ENCODE data around the gene SCAF4. TPM values are rescaled to one million over a fixed set of nuclear protein-coding genes. Genes with fewer than 3 reads are reported as not detected.
"Not testable (repeated sequence)": the region's sequence is repeated elsewhere in the genome, so short reads cannot be mapped to it uniquely, and the experiment has no call there.

SCAF4 gene
- total RNA-seq, 1 experiment from 2014 or later, result 2.1 TPM

DNA sequence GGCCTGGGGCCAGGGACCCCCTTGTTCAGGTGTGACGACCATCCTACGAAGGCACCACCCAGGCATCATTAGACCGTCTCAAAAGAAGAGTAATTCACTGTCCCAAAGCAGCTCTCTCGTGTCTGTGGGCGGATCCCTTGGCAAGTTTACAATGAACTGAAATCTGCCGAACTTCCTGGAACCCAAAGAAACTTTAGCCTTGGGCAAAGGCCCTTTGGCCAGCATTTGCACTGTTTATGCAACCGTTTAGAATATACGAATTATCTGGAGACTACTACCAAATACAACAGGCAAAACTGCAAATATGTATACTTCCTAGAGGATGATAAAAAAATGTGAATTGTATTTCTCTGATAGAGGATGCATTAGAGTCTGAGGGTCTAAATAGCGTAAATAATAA, 73.9 kb downstream of the SCAF4 start:
- no peak for DNase-seq (ENCODE audit: low spot score)
- in situ Hi-C loops (cut with HindIII; ENCODE audit: low sequenced_read_pairs), result no loop called here

DNA sequence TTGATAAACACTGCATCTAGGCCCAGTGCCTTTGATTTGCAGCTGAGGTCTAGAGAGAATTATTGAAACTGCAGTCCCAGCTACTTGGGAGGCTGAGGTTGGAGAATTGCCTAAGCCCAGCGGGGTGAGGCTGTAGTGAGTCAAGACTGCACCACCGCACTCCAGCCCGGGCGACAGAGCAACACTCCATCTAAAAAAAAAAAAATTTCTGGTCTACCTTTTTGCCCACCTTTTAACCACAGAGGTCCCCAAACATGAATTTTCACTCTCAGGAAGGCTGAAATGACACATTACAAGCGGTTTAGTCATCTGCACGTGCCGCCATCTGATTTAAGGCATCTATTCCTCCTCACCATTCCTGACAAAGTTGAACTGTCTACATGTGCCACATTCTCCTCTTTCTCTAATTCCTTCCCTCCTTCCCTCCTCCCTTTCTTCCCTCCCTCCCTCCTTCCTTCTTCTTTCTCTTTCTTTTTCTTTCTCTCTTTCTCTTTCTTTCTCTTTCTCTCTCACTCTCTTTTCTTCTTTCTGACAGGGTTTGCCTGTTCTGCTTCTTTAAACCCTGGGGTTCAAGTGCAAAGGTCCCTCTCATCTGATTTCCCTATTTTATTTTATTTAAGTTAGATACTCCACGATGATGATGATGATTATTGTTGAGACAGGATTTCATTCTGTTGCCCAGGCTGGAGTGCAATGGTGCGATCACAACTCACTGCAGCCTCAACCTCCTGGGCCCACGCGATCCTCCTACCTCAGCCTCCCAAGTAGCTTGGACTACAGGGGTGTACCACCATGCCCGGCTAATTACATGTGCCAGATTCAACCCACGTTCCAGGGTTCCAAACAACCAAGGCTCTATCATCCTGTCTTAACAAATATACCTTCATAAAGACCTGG, 75.5 kb downstream of the SCAF4 start:
- no peak for DNase-seq (ENCODE audit: low spot score)
- in situ Hi-C loops (cut with HindIII; ENCODE audit: low sequenced_read_pairs), result no loop called here

DNA sequence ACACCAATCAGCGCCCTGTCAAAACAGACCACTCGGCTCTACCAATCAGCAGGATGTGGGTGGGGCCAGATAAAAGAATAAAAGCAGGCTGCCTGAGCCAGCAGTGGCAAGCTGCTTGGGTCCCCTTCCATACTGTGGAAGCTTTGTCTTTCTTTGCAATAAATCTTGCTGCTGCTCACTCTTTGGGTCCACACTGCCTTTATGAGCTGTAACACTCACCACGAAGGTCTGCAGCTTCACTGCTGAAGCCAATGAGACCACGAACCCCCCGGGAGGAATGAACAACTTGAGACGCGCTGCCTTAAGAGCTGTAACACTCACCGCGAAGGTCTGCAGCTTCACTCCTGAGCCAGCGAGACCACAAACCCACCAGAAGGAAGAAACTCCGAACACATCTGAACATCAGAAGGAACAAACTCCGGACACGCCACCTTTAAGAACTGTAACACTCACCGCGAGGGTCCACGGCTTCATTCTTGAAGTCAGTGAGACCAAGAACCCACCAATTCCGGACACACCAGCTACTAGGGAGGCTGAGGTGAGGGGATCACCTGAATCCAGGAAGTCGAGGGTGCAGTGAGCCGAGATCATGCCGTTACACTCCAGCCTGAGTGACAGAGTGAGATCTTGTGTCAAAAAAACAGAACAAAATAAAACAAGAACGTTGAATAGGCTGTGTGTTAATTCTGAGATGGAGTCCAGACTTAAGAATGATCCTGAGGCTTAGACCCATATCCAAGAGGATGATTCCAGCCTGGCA, 76.9 kb downstream of the SCAF4 start:
- not testable (repeated sequence) for DNase-seq (ENCODE audit: low spot score)

DNA sequence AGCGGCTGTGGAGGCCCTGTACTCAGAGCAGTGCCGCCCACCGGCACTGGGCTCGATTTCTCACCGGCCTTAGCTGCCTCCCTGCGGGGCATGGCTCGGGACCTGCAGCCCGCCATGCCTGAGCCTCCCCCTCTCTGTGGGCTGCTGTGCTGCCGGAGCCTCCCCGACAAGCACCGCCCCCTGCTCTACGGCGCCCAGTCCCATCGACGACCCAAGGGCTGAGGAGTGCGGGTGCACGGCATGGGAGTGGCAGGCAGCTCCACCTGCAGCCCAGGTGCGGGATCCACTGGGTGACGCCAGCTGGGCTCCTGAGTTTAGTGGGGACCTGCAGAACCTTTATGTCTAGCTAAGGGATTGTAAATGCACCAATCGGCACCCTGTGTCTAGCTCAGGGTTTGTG, 77.6 kb downstream of the SCAF4 start:
- in situ Hi-C loops (cut with HindIII; ENCODE audit: low sequenced_read_pairs), result no loop called here
- DNase-seq (ENCODE audit: low spot score), result no peak

More for the DNA sequence above, 76.9 kb downstream of the SCAF4 start:
- in situ Hi-C loops (cut with HindIII; ENCODE audit: low sequenced_read_pairs), result not testable (repeated sequence)

DNA sequence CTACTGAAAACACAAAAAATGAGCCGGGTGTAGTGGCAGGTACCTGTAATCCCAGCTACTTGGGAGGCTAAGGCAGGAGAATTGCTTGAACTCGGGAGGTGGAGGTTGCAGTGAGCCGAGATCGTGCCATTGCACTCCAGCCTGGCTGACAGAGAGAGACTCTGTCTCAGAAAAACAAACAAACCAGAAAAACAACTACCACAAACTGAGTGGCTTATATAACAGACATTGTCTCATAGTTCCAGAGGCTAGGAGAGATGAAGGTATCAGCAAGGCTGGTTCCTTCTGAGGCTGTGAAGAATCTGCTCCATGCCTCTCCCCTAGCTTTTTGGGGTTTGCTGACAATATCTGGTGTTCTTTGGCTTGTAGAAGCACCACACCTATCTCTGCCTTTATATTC, 80.4 kb downstream of the SCAF4 start:
- in situ Hi-C loops (cut with HindIII; ENCODE audit: low sequenced_read_pairs); DNase-seq (ENCODE audit: low spot score): not testable (repeated sequence)

DNA sequence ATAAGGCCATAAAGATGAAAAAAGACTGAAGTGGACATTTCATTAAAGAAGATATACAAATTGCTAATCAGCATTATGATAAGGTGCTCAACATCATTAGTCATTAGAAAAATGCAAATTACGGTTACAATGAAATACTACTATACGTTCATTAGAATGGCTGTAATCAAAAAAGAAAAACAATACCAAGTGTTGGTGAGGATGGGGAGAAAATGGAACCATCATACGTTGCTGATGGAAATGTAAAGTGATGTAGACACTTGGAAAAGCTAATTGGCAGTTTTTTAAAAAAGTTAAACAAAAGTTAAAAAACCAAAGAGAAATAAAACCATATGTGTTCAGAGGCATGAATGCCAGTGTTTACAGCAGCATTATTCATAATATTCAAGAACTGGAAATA, 81.0 kb downstream of the SCAF4 start:
- no peak for DNase-seq (ENCODE audit: low spot score)
- in situ Hi-C loops (cut with HindIII; ENCODE audit: low sequenced_read_pairs), result no loop called here

DNA sequence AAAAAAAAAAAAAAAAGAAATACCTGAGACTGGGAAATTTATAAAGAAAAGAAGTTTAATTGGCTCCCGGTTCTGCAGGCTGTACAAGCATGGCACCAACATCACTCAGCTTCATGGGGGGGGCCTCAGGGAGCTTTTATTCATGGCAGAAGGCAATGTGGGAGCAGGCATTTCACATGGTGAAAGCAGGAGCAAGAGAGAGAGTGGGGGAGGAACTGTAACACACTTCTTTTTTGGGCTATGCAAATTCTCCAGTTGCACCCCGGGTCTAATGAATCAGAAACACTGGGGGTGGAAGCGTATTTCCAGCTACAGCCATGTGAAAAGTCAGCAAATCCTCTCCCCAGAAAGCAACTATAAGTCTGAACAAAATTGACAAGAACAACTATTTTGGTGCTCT, 84.3 kb downstream of the SCAF4 start:
- in situ Hi-C loops (cut with HindIII; ENCODE audit: low sequenced_read_pairs), result no loop called here
- no peak for DNase-seq (ENCODE audit: low spot score)

DNA sequence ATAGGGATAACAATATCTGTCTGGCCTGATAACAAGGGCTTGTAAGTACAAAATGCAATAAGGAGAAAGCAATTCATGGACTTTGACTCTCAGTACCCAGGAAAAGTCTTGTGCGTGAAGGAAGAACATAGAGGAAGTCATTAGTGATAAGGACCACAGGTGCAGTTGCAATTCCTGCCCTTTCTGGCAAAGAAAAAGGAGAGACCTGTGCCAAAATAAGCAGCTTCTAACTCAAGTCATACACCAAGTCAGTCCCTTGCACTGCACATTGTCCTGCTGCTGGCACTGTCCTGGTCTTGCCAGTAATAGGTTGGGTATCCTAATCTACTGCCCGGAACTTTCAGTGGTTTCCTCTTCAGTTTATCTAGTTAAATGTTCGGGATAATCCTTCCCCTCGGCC, 87.3 kb downstream of the SCAF4 start:
- in situ Hi-C loops (cut with HindIII; ENCODE audit: low sequenced_read_pairs), result no loop called here
- no peak for DNase-seq (ENCODE audit: low spot score)

DNA sequence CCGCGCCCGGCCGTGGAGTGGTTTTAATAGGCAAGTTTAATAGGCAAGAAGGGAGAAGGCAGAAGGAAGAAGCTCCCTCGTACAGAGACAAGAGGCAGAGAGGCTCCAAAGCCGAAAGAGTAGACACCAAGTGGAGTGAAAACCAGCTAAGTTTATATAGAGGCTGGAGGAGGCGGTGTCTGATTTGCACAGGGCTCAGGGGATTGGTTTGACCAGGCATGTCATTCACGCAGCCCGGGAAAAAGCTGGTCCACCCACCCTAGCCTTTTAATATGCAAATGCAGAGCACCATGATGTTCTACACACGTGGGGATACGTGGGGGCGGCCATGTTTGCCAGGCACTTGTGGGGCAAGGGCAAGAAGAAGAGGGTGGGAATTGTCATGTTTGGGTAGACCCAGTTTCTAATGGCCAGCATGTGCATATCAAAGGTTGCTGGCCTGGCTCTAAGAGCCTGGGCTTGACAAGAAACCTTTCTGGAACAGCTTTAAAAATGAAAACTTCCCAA, 90.4 kb downstream of the SCAF4 start:
- in situ Hi-C loops (cut with HindIII; ENCODE audit: low sequenced_read_pairs), result no loop called here
- no peak for DNase-seq (ENCODE audit: low spot score)

DNA sequence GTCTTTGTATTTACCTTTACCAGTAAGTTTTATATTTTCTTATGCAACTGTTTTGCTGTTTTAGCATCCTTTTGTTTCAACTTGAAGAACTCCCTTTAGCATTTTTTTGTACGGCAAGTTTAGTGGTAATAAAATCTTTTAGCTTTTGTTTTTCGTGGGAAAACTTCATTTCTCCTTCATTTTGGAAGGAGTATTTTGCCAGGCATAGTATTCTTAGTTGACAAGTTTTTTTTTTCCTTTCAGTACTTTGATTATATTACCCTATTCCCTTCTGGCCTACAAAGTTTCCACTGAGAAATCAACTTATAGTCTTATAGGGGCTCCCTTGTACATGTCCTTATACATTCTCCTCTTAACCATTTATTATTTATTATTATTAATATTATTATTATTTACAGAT, 95.0 kb downstream of the SCAF4 start:
- no peak for DNase-seq (ENCODE audit: low spot score)
- in situ Hi-C loops (cut with HindIII; ENCODE audit: low sequenced_read_pairs), result no loop called here

DNA sequence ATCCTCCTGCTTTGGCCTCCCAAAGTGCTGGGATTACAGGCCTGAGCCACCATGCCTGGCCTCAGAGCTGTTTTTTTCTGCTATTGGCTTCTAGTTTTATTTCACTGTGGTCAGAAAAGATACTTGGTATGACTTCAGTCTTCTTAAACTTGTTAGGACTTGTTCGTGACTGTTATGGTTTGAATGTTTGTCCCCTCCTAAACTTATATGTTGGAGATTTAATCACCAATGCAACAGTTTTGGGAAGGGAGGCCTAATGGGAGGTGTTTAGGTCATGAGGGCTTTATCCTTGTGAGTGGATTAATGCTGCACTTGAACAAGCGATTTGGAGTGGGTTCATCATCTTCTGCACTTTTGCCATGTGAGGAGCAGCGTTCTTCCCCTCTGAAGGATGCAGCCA, 96.9 kb downstream of the SCAF4 start:
- no peak for DNase-seq (ENCODE audit: low spot score)
- in situ Hi-C loops (cut with HindIII; ENCODE audit: low sequenced_read_pairs), result no loop called here

DNA sequence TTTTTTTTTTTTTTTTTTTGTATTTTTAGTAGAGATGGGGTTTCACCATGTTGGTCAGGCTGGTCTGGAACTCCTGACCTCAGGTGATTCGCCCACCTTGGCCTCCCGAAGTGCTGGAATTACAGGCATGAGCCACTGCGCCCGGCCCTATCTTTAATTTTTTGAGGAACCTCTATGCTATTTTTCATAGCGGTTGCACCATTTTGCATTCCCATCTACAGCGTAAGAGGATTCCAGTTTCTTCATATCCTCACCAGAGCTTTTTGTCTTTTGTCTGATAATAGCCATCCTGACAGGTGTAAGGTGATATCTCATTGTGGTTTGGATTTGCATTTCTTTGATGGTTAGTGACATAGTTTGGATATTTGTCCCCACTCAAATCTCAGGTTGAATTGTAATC, 100.0 kb downstream of the SCAF4 start:
- DNase-seq (ENCODE audit: low spot score); in situ Hi-C loops (cut with HindIII; ENCODE audit: low sequenced_read_pairs): not testable (repeated sequence)

DNA sequence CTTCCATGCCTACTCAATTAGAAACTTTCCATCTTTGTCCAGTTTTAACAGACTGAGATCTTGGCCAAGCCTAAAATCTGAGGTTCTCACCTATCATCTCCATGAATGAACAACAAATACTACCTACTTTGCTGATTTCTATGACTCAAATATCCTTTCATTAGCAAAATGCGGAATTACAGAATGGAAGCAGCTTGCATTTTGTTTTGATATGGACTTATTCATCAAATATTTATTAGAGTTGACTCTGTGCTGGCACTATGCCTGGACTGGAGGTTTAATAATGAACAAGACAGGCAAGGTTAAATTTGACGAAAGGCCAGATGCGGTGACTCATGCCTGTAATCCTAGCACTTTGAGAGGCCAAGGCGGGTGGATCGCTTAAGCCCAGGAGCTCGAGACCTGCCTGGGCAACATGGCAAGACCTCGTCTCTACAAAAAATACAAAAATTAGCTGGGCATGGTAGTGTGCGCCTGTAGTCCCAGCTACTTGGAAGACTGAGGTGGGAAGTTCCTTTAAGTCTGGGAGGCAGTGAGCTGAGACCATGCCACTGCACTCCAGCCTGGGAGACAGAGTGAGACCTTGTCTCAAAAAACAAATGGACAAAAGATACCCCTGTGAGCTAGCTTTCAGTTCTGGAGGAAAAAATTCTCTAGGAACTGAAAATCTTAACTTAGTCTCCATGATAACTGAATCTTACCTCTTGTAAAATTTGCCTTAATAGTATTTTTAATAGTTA, 101.8 kb downstream of the SCAF4 start:
- in situ Hi-C loops (cut with HindIII; ENCODE audit: low sequenced_read_pairs), result no loop called here
- DNase-seq (ENCODE audit: low spot score), result peak; percentile 24

DNA sequence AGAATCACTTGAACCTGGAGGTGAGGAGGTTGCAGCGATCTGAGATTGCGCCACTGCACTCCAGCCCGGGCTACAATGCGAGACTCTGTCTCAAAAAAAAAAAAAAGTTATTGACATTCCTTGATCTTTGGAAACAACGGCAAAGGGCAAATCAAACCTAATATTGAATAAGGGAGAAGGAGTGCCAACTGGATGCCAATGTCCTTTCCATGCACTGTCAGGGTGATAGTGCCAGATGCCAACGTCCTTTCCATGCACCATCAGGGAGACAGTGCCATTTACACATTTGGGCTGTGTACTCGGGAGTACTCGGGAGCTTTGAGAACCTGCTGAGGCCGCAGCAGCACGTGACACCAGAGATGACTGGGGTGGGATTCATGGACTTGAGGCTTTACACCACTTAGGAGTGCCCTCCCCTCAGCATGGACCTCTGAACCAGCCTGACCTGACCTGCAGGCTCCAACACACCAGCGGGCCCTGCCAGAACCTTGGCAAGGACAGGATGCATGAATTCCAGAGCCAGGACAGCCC, 106.9 kb downstream of the SCAF4 start:
- in situ Hi-C loops (cut with HindIII; ENCODE audit: low sequenced_read_pairs), result no loop called here
- DNase-seq (ENCODE audit: low spot score), result no peak

DNA sequence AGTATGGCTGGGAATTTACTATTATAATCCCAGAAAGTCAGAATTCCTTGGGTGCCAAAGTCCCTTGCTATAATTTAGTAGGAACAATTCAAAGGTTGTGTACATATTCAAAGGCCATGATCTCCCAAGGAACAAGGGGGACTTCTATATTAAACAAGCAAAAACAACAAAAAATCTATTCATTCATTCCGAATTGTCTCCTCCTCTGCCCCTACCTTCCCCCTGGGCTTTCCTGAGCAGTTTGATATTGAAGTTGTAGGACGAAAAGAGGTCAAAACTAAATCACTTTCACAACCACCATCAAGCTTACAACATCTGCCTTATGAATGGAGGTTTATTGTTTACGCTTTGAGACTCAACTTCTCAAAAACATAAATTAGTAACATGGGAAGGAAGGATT, 107.7 kb downstream of the SCAF4 start:
- DNase-seq (ENCODE audit: low spot score), result no peak
- in situ Hi-C loops (cut with HindIII; ENCODE audit: low sequenced_read_pairs), result no loop called here

DNA sequence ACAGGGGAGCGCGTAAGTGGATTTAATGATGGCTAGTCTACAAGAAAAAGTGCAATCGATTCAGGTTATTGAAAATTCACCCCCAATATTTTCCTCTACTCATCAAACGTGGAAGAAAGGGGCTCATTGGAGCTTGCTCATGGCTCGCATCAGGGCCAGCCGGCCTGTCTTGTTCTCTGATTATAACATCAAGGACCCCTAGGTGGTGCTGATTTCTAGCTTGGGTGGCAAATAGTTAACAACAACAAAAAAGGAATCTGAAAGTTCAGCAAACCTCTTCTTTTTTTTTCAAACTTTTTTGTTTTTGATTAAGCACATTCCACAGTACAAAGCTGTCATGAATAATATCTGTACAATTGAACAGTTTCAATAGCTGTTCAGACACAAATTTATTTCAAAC, 108.3 kb downstream of the SCAF4 start:
- DNase-seq (ENCODE audit: low spot score), result no peak
- in situ Hi-C loops (cut with HindIII; ENCODE audit: low sequenced_read_pairs), result no loop called here

DNA sequence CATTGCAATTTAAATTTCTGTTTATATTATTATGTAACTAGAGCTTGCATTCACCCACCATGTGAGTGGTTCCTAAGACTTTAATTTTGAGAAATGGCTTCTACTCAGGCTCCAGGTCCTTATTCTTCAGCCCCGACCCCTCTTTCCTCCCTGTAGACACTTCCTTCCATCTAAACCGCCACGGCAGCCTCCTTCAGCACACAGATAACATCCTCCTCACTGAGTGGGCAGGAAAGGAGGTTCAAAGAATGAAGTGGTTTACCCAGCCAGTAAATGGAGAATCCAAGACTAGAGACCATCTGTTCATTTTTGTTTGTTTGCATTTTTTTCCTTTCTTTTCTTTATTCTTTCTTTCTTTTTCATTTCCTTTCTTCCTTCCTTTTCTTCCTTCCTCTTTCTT, 109.5 kb downstream of the SCAF4 start:
- in situ Hi-C loops (cut with HindIII; ENCODE audit: low sequenced_read_pairs), result no loop called here
- DNase-seq (ENCODE audit: low spot score), result no peak

Measured in G401 (cell line).